Osteoblast (primary cell): ENCODE results near the gene SLC6A4. TPM values are rescaled to one million over a fixed set of nuclear protein-coding genes. Genes with fewer than 3 reads are reported as not detected.

Source experiments
- small RNA-seq: library from RNA; depleted of rRNA; stranded (forward); fragments of <200 nt; gene quantifications from one replicate; pipeline ENCODE3, GENCODE V24; 2012
- total RNA-seq: library from RNA; depleted of rRNA; stranded (reverse); fragments of >200 nt; gene quantifications from 2 replicates; pipeline ENCODE4 v1.2.3, GENCODE V29; 2012

Gene SLC6A4
- total RNA-seq, 1 donor: 0.36 TPM

Small RNA genes within 50 kb of the gene (small RNA-seq; reads per million reads assigned to genes)
- gene RF00154: 10.4 reads per million, percentile 92 among the genes with 10 or more reads in this experiment

Other genes with a start within 250 kb of the SLC6A4 start
- gene NSRP1, start 118.9 kb downstream of the SLC6A4 start, total RNA-seq: 11.2 and 12.7 TPM in 2 replicates
- 36.5 and 39.8 TPM in 2 replicates for gene BLMH, start 56.2 kb upstream of the SLC6A4 start, total RNA-seq
- not detected in 2 replicates for gene TMIGD1, start 98.4 kb upstream of the SLC6A4 start, total RNA-seq
- gene CPD, start 143.2 kb upstream of the SLC6A4 start, total RNA-seq: 95.2 and 146 TPM in 2 replicates
- 22.7 and 29.3 TPM in 2 replicates for gene GOSR1, start 241.7 kb upstream of the SLC6A4 start, total RNA-seq